T-cell (primary cell): ENCODE measurements around the gene TARBP2. TPM values are rescaled to one million over a fixed set of nuclear protein-coding genes. Genes with fewer than 3 reads are reported as not detected.

ENCODE experiments used
- ATAC-seq, 4 experiments: fragments of 200-7000 bp in 3 of 4; fragments of 150-1000 bp in 1 of 4; cut with Tn5 transposase; replicated peaks in 1 of 4; 1 replicate in 3 of 4; 2 replicates in 1 of 4; pipeline ENCODE4 v1.10.0; 2021; ENCODE audit warnings: moderate library complexity in 3 of 4, mild to moderate bottlenecking in 2 of 4, moderate number of reproducible peaks in 1 of 4
- CTCF ChIA-PET, 2 donors: fragments of 300-600 bp; sonication (Branson Sonifier 250); formaldehyde crosslinking; loops; one replicate each; lab custom pipeline; 2022; ENCODE audit warnings: antibody characterized with exemption in 2 of 2; lab: Charles Lee
- POLR2A ChIA-PET, 2 donors: fragments of 300-600 bp; sonication (Branson Sonifier 250); formaldehyde crosslinking; loops; one replicate each; lab custom pipeline; 2022; ENCODE audit warnings: antibody characterized with exemption in 2 of 2; lab: Charles Lee
- DNase-seq, 35 experiments: peaks; one replicate each; pipeline versions ENCODE4 v3.0.0 to v3.0.0-alpha.2; 2013 to 2023
- H3K27ac ChIP-seq: one replicate; pipeline ENCODE4 v1.5.1; 2013; ENCODE audit warnings: low read length
- H3K27me3 ChIP-seq, 2 experiments: replicated peaks in 1 of 2; 1 replicate in 1 of 2; 2 replicates in 1 of 2; pipeline versions ENCODE4 v1.6.1 to v1.7.0; 2013; ENCODE audit warnings: low read length in 1 of 2, mixed read lengths in 1 of 2; ENCODE audit not compliant: control insufficient read depth in 2 of 2, insufficient read depth in 2 of 2; ENCODE audit errors: extremely low read depth in 1 of 2
- H3K36me3 ChIP-seq, 2 donors: 1 replicate in 1 of 2; 2 replicates in 1 of 2; pipeline versions ENCODE4 v1.6.1 to v1.7.0; 2013; ENCODE audit warnings: low read length in 1 of 2; ENCODE audit not compliant: control insufficient read depth in 2 of 2, insufficient read depth in 1 of 2; ENCODE audit errors: extremely low read depth in 1 of 2
- H3K4me1 ChIP-seq, 2 experiments: 1 replicate in 1 of 2; 2 replicates in 1 of 2; pipeline versions ENCODE4 v1.6.1 to v1.7.0; 2013; ENCODE audit warnings: low read length in 2 of 2, mixed read lengths in 1 of 2; ENCODE audit not compliant: insufficient read depth in 2 of 2, control insufficient read depth in 1 of 2; ENCODE audit errors: extremely low read depth in 1 of 2
- H3K4me3 ChIP-seq, 2 donors: 1 replicate in 1 of 2; 2 replicates in 1 of 2; pipeline versions ENCODE4 v1.5.1 to v1.7.0; 2013; ENCODE audit warnings: mild to moderate bottlenecking in 2 of 2, low read length in 1 of 2, moderate library complexity in 1 of 2; ENCODE audit not compliant: control insufficient read depth in 1 of 2; ENCODE audit errors: extremely low read depth in 1 of 2
- H3K9me3 ChIP-seq: 2 replicates; pipeline ENCODE4 v1.7.0; 2013
- H3K27ac Mint-ChIP-seq, 2 donors: one replicate each; pipeline ENCODE4 v1.8.0; 2020 to 2021; ENCODE audit warnings: mild to moderate bottlenecking in 2 of 2, mixed read lengths in 2 of 2
- H3K27me3 Mint-ChIP-seq, 2 donors: one replicate each; pipeline ENCODE4 v1.8.0; 2021 to 2022; ENCODE audit warnings: mixed read lengths in 2 of 2
- H3K36me3 Mint-ChIP-seq: one replicate; pipeline ENCODE4 v1.8.0; 2021; ENCODE audit warnings: mixed read lengths
- H3K4me1 Mint-ChIP-seq, 3 donors: one replicate each; pipeline ENCODE4 v1.8.0; 2020 to 2022; ENCODE audit warnings: mixed read lengths in 3 of 3, mild to moderate bottlenecking in 1 of 3
- H3K4me3 Mint-ChIP-seq, 3 donors: one replicate each; pipeline ENCODE4 v1.8.0; 2020 to 2022; ENCODE audit warnings: mild to moderate bottlenecking in 3 of 3, mixed read lengths in 3 of 3, moderate library complexity in 3 of 3
- H3K9me3 Mint-ChIP-seq, 3 donors: one replicate each; pipeline ENCODE4 v1.8.0; 2020 to 2022; ENCODE audit warnings: mixed read lengths in 3 of 3
- WGBS: methylation state at CpG from one replicate; pipeline ENCODE4 v1.1.5; 2013; ENCODE audit warnings: missing lambda C conversion rate; ENCODE audit not compliant: insufficient coverage; 5-methylcytosine and 5-hydroxymethylcytosine counted together
- total RNA-seq, 35 experiments: library from RNA in 6 of 35; stranded (reverse) in 6 of 35; fragments of 120-200 nt in 1 of 35; gene quantifications; one replicate each; pipeline versions ENCODE4 v1.2.1 to v1.2.4 and lab custom pipeline; 2013 to 2026

Gene TARBP2
- total RNA-seq, 5 donors from 2014 or later (not counting 1 experiment from before 2014, with no cell fraction given), result 31.4 to 44.7 (median 39.1) TPM

- H3K27ac Mint-ChIP-seq, result peak overlapping the region; percentile 99
- Histone ChIP-seq H3K27me3 (no peaks in the 10 kb centered on the region), H3K36me3 (peaks cover 15 to 35% of the 10 kb centered on the region in 2 donors), H3K4me3 (no peak overlapping the region), H3K27ac (no peak overlapping the region), H3K9me3 (no peaks in the 10 kb centered on the region), H3K4me1 (peaks cover 19 to 34% of the 10 kb centered on the region in 2 experiments)
- DNase-seq (no peak), ATAC-seq (no peak)
- POLR2A ChIA-PET, result interaction anchor here in 1 of 2 donors (0.7 kb wide), 1 partner anchor 200 kb away, joined by 3 read pairs; no protein-coding TSS in a partner anchor
- 72% methylated on average over 2 of the region's 9 CpGs for WGBS
- no peaks in the 10 kb centered on the region for H3K27me3 Mint-ChIP-seq
- no peaks in the 10 kb centered on the region for H3K9me3 Mint-ChIP-seq
- H3K36me3 Mint-ChIP-seq, result peaks cover 14% of the 10 kb centered on the region
- CTCF ChIA-PET, result interaction anchor here in 1 of 2 donors (1.0 kb wide), 1 partner anchor 181 kb away, joined by 3 read pairs; no protein-coding TSS in a partner anchor
- peak overlapping the region in 2 of 3 donors; percentile 85 to 97 for H3K4me3 Mint-ChIP-seq
- H3K4me1 Mint-ChIP-seq, result peaks cover 36 to 44% (median 37%) of the 10 kb centered on the region in 3 donors
These were observed 1.2 kb downstream of the TARBP2 start for GRCh38 chr12:53502331-53502730.

- no peaks in the 10 kb centered on the region for H3K27me3 ChIP-seq
- no peaks in the 10 kb centered on the region for H3K27me3 Mint-ChIP-seq
- H3K4me3 Mint-ChIP-seq, result peak overlapping the region in 1 of 3 donors; percentile 85
- H3K4me3 ChIP-seq, result no peak overlapping the region
- H3K27ac ChIP-seq, result no peak overlapping the region
- H3K36me3 Mint-ChIP-seq, result peaks cover 14% of the 10 kb centered on the region
- ChIA-PET POLR2A (interaction anchor here in 1 of 2 donors (0.7 kb wide), 1 partner anchor 201 kb away, joined by 3 read pairs; no protein-coding TSS in a partner anchor), CTCF (interaction anchor here in 1 of 2 donors (1.0 kb wide), 1 partner anchor 182 kb away, joined by 3 read pairs; no protein-coding TSS in a partner anchor)
- peaks cover 19 to 32% of the 10 kb centered on the region in 2 experiments for H3K4me1 ChIP-seq
- H3K27ac Mint-ChIP-seq, result peak overlapping the region in 1 of 2 donors; percentile 31
- DNase-seq (no peak), ATAC-seq (no peak)
- 83% methylated on average over 2 of the region's 10 CpGs for WGBS
- H3K4me1 Mint-ChIP-seq, result peaks cover 31 to 39% (median 33%) of the 10 kb centered on the region in 3 donors
- no peaks in the 10 kb centered on the region for H3K9me3 Mint-ChIP-seq
- H3K36me3 ChIP-seq, result peaks cover 15 to 35% of the 10 kb centered on the region in 2 donors
- no peaks in the 10 kb centered on the region for H3K9me3 ChIP-seq
These were observed 2.1 kb downstream of the TARBP2 start for GRCh38 chr12:53502983-53503728.

- POLR2A ChIA-PET, result no interaction called here
- DNase-seq (no peak), ATAC-seq (no peak)
- peaks cover 15 to 35% of the 10 kb centered on the region in 2 donors for H3K36me3 ChIP-seq
- WGBS, result 98% methylated on average over 7 of the region's 14 CpGs
- no peaks in the 10 kb centered on the region for H3K9me3 ChIP-seq
- no peak overlapping the region for H3K4me3 ChIP-seq
- H3K27ac Mint-ChIP-seq, result peak overlapping the region in 1 of 2 donors; percentile 69
- no peak overlapping the region for H3K4me3 Mint-ChIP-seq
- H3K4me1 ChIP-seq, result peaks cover 11 to 30% of the 10 kb centered on the region in 2 experiments
- no peaks in the 10 kb centered on the region for H3K9me3 Mint-ChIP-seq
- no peak overlapping the region for H3K27ac ChIP-seq
- CTCF ChIA-PET, result interaction anchor here in 1 of 2 donors (1.5 kb wide), 1 partner anchor 152 kb away, joined by 4 read pairs; no protein-coding TSS in a partner anchor
- H3K27me3 ChIP-seq, result no peaks in the 10 kb centered on the region
- H3K36me3 Mint-ChIP-seq, result peaks cover 14% of the 10 kb centered on the region
- H3K4me1 Mint-ChIP-seq, result peaks cover 29 to 37% (median 29%) of the 10 kb centered on the region in 3 donors
- H3K27me3 Mint-ChIP-seq, result no peaks in the 10 kb centered on the region
These were observed 3.2 kb downstream of the TARBP2 start for GRCh38 chr12:53504004-53504920.

- peaks cover 23 to 33% (median 25%) of the 10 kb centered on the region in 3 donors for H3K4me1 Mint-ChIP-seq
- Histone ChIP-seq H3K4me3 (no peak overlapping the region), H3K27ac (no peak overlapping the region), H3K9me3 (no peaks in the 10 kb centered on the region), H3K27me3 (no peaks in the 10 kb centered on the region), H3K36me3 (peaks cover 15 to 35% of the 10 kb centered on the region in 2 donors), H3K4me1 (peaks cover 8 to 24% of the 10 kb centered on the region in 2 experiments)
- H3K4me3 Mint-ChIP-seq, result no peak overlapping the region
- DNase-seq, result no peak
- ATAC-seq, result no peak
- H3K36me3 Mint-ChIP-seq, result peaks cover 14% of the 10 kb centered on the region
- H3K9me3 Mint-ChIP-seq, result no peaks in the 10 kb centered on the region
- 94% methylated on average over 10 of the region's 10 CpGs for WGBS
- no peak overlapping the region for H3K27ac Mint-ChIP-seq
- no peaks in the 10 kb centered on the region for H3K27me3 Mint-ChIP-seq
- ChIA-PET POLR2A (interaction anchor here in 1 of 2 donors (0.5 kb wide), 1 partner anchor 129 kb away, joined by 7 read pairs; no protein-coding TSS in a partner anchor), CTCF (interaction anchor here in 1 of 2 donors (0.5 to 1.5 kb wide), 2 partner anchors 153 to 203 kb away, joined by 3 to 4 read pairs; no protein-coding TSS in a partner anchor)
These were observed 4.0 kb downstream of the TARBP2 start for GRCh38 chr12:53505086-53505485.

- 95% methylated on average over 14 of the region's 19 CpGs for WGBS
- no peaks in the 10 kb centered on the region for H3K27me3 Mint-ChIP-seq
- Histone ChIP-seq H3K27ac (no peak overlapping the region), H3K4me3 (no peak overlapping the region), H3K27me3 (no peaks in the 10 kb centered on the region), H3K4me1 (peaks cover 6 to 20% of the 10 kb centered on the region in 2 experiments), H3K36me3 (peaks cover 15 to 36% of the 10 kb centered on the region in 2 donors), H3K9me3 (no peaks in the 10 kb centered on the region)
- H3K4me1 Mint-ChIP-seq, result peaks cover 20 to 29% (median 21%) of the 10 kb centered on the region in 3 donors
- DNase-seq (no peak), ATAC-seq (no peak)
- no peaks in the 10 kb centered on the region for H3K9me3 Mint-ChIP-seq
- CTCF ChIA-PET, result interaction anchor here in 1 of 2 donors (1.5 kb wide), 1 partner anchor 153 kb away, joined by 4 read pairs; no protein-coding TSS in a partner anchor
- H3K27ac Mint-ChIP-seq, result no peak overlapping the region
- POLR2A ChIA-PET, result interaction anchor here in 1 of 2 donors (0.5 kb wide), 1 partner anchor 128 kb away, joined by 7 read pairs; no protein-coding TSS in a partner anchor
- H3K36me3 Mint-ChIP-seq, result peaks cover 14% of the 10 kb centered on the region
- no peak overlapping the region for H3K4me3 Mint-ChIP-seq
These were observed 4.7 kb downstream of the TARBP2 start for GRCh38 chr12:53505555-53506449.
